ENCODE measurements around the gene ASB15. TPM values are rescaled to one million over a fixed set of nuclear protein-coding genes. Genes with fewer than 3 reads are reported as not detected.

ASB15 gene
- total RNA-seq, 1 donor, result not detected

DNA sequence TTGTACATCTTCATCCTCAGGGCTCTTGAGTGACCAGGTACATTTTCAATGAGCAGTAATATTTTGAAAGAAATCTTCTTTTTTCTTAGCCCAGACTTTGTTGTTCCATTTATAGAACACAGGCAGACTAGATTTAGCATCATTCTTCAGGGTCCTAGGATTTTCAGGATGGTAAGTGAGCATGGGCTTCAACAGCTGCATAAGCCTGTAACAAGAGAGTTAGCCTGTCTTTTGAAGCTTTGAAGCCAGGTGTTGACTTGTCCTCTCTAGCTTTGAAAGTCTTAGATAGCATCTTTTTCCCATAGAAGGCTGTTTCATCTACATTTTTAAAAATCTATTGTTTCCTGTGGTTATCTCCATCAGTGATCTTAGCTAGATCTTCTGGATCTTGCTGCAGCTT, 39.5 kb upstream of the ASB15 start:
- no peak overlapping the region for H3K27ac ChIP-seq (ENCODE audit: low read depth, low read length)
- H3K79me2 ChIP-seq (ENCODE audit: insufficient read depth, low read length), result peaks cover 5% of the 10 kb centered on the region
- no peaks in the 10 kb centered on the region for H3K36me3 ChIP-seq (ENCODE audit: insufficient read depth, low read length)
- no peak overlapping the region for H3K4me3 ChIP-seq (ENCODE audit: insufficient read depth, low read length)
- no peaks in the 10 kb centered on the region for H3K9me3 ChIP-seq (ENCODE audit: low read depth, low read length)
- no peak for TF ChIP-seq CTCF (IDR thresholded peaks at IDR 0.05; ENCODE audit: extremely low read depth, low read depth, low read length)
- H3K4me1 ChIP-seq (ENCODE audit: insufficient read depth, low read length), result peaks cover 6% of the 10 kb centered on the region
- no peaks in the 10 kb centered on the region for H4K20me1 ChIP-seq (ENCODE audit: insufficient read depth, low read length)
- H2AFZ ChIP-seq (ENCODE audit: low read length), result no peak overlapping the region
- no peak for DNase-seq (ENCODE audit: insufficient read length, low spot score, missing footprints)
- no peak overlapping the region for H3K4me2 ChIP-seq (ENCODE audit: insufficient read depth, low read length)
- no peaks in the 10 kb centered on the region for H3K27me3 ChIP-seq (ENCODE audit: insufficient read depth, low read length)

DNA sequence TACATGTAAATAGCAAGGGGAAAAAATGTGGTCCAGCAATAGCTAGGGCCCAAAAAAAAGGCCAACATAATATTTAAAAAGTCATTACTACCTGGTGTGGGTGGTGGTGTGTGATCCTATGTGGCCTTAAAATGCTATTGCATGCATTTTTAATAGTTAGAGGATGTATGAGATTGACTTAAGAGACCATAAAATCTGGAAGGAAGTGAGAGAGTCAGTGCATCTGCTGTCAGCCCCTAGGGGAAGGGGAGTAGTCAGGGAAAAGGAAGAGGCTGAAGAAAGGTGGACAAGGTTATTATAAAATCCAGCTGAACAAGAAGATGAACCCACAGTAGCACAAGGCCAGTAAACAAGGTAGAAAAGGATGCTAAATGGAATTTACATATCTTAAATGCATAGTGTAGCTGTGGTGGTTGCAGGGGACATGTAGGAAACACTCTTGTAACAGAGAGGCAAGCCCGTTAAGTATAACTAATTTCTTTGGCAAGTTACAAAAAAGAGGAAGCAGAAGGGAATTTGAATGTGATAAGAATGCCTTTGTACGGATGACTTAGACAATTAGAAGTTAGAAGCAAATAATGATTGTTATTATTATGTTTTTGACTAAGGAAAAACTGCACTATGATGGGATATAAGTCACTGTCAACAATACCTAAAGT, 32.1 kb upstream of the ASB15 start:
- no peaks in the 10 kb centered on the region for H3K27me3 ChIP-seq (ENCODE audit: insufficient read depth, low read length)
- H3K4me2 ChIP-seq (ENCODE audit: insufficient read depth, low read length), result no peak overlapping the region
- no peaks in the 10 kb centered on the region for H3K36me3 ChIP-seq (ENCODE audit: insufficient read depth, low read length)
- H4K20me1 ChIP-seq (ENCODE audit: insufficient read depth, low read length), result no peaks in the 10 kb centered on the region
- no peak overlapping the region for H3K4me3 ChIP-seq (ENCODE audit: insufficient read depth, low read length)
- H3K9me3 ChIP-seq (ENCODE audit: low read depth, low read length), result no peaks in the 10 kb centered on the region
- no peaks in the 10 kb centered on the region for H3K79me2 ChIP-seq (ENCODE audit: insufficient read depth, low read length)
- TF ChIP-seq CTCF (IDR thresholded peaks at IDR 0.05; ENCODE audit: extremely low read depth, low read depth, low read length), result no peak
- no peak overlapping the region for H3K27ac ChIP-seq (ENCODE audit: low read depth, low read length)
- peak; percentile 17 for DNase-seq (ENCODE audit: insufficient read length, low spot score, missing footprints)
- no peaks in the 10 kb centered on the region for H3K4me1 ChIP-seq (ENCODE audit: insufficient read depth, low read length)
- no peak overlapping the region for H2AFZ ChIP-seq (ENCODE audit: low read length)

DNA sequence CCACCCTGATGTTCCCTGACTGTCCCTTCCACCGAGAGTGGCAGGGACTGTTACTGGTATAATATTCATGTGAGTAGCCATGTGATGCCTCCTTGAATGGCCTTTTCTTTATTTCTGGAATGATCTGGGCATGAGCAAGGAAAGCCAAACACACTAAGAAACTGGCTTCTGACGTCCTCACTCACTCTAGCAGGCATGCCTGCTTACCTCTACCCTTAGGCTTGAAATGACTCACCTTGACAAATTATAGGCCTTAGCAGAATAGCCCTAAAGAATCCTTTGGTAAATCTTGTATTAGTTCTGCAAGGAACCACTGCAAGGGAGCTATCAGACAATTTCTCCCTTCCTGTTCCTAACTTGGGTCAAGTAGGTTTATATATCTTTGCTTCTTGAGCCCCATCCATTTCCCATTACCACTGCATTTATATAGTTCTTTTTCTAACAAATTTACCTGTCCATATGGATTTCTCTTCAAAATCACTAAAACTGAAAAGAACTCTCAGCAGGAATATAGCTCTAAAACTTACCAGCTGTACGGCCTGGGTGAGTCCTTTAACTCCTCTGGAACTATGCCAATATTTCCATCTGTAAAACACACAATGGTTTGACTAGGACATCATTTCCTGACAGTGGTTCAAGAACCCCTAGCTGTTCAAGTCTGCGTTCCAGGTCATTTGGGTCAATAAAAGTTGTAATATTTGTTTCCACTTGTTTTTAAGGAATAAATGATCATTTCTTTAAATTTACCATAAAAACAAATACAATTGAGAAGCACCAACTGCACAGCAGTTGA, 31.0 kb upstream of the ASB15 start:
- no peaks in the 10 kb centered on the region for H3K36me3 ChIP-seq (ENCODE audit: insufficient read depth, low read length)
- H3K4me3 ChIP-seq (ENCODE audit: insufficient read depth, low read length), result no peak overlapping the region
- H3K4me1 ChIP-seq (ENCODE audit: insufficient read depth, low read length), result no peaks in the 10 kb centered on the region
- DNase-seq (ENCODE audit: insufficient read length, low spot score, missing footprints), result peak; percentile 14
- no peaks in the 10 kb centered on the region for H3K9me3 ChIP-seq (ENCODE audit: low read depth, low read length)
- H4K20me1 ChIP-seq (ENCODE audit: insufficient read depth, low read length), result no peaks in the 10 kb centered on the region
- H2AFZ ChIP-seq (ENCODE audit: low read length), result no peak overlapping the region
- no peak overlapping the region for H3K27ac ChIP-seq (ENCODE audit: low read depth, low read length)
- H3K79me2 ChIP-seq (ENCODE audit: insufficient read depth, low read length), result no peaks in the 10 kb centered on the region
- H3K4me2 ChIP-seq (ENCODE audit: insufficient read depth, low read length), result no peak overlapping the region
- TF ChIP-seq CTCF (IDR thresholded peaks at IDR 0.05; ENCODE audit: extremely low read depth, low read depth, low read length), result no peak
- no peaks in the 10 kb centered on the region for H3K27me3 ChIP-seq (ENCODE audit: insufficient read depth, low read length)

- no peaks in the 10 kb centered on the region for H3K4me1 ChIP-seq (ENCODE audit: insufficient read depth, low read length)
- H3K4me2 ChIP-seq (ENCODE audit: insufficient read depth, low read length), result no peak overlapping the region
- H2AFZ ChIP-seq (ENCODE audit: low read length), result no peak overlapping the region
- H4K20me1 ChIP-seq (ENCODE audit: insufficient read depth, low read length), result no peaks in the 10 kb centered on the region
- no peak for TF ChIP-seq CTCF (IDR thresholded peaks at IDR 0.05; ENCODE audit: extremely low read depth, low read depth, low read length)
- no peaks in the 10 kb centered on the region for H3K27me3 ChIP-seq (ENCODE audit: insufficient read depth, low read length)
- H3K4me3 ChIP-seq (ENCODE audit: insufficient read depth, low read length), result no peak overlapping the region
- H3K79me2 ChIP-seq (ENCODE audit: insufficient read depth, low read length), result no peaks in the 10 kb centered on the region
- no peaks in the 10 kb centered on the region for H3K36me3 ChIP-seq (ENCODE audit: insufficient read depth, low read length)
- no peak overlapping the region for H3K27ac ChIP-seq (ENCODE audit: low read depth, low read length)
- DNase-seq (ENCODE audit: insufficient read length, low spot score, missing footprints), result no peak
- no peaks in the 10 kb centered on the region for H3K9me3 ChIP-seq (ENCODE audit: low read depth, low read length)
Observed at GRCh38 chr7:123571187-123571586, 30.4 kb upstream of the ASB15 start.
